Glutamatergic neuron (in vitro differentiated cells): ENCODE results near the gene DCAF8. TPM values are rescaled to one million over a fixed set of nuclear protein-coding genes. Genes with fewer than 3 reads are reported as not detected.

Source experiments
- DNase-seq: peaks from one replicate; pipeline ENCODE4 v3.0.0; 2022
- H3K27ac Mint-ChIP-seq: one replicate; pipeline ENCODE4 v1.8.0; 2020; ENCODE audit warnings: mild to moderate bottlenecking, mixed read lengths, inconsistent platforms; ENCODE audit not compliant: unreplicated experiment
- H3K27me3 Mint-ChIP-seq: one replicate; pipeline ENCODE4 v1.8.0; 2020; ENCODE audit warnings: mild to moderate bottlenecking, moderate library complexity, mixed read lengths, inconsistent platforms; ENCODE audit not compliant: unreplicated experiment
- H3K36me3 Mint-ChIP-seq: one replicate; pipeline ENCODE4 v1.8.0; 2020; ENCODE audit warnings: mild to moderate bottlenecking, mixed read lengths, inconsistent platforms; ENCODE audit not compliant: unreplicated experiment
- H3K4me1 Mint-ChIP-seq: one replicate; pipeline ENCODE4 v1.8.0; 2020; ENCODE audit warnings: mild to moderate bottlenecking, low read depth, mixed read lengths, inconsistent platforms; ENCODE audit not compliant: unreplicated experiment
- H3K4me3 Mint-ChIP-seq: one replicate; pipeline ENCODE4 v1.8.0; 2020; ENCODE audit warnings: mild to moderate bottlenecking, mixed read lengths, inconsistent platforms; ENCODE audit not compliant: unreplicated experiment
- H3K9me3 Mint-ChIP-seq: one replicate; pipeline ENCODE4 v1.8.0; 2020; ENCODE audit warnings: mild to moderate bottlenecking, moderate library complexity, mixed read lengths, inconsistent platforms; ENCODE audit not compliant: unreplicated experiment
- CTCF ChIP-seq: fragments of 200-600 bp; sonication (generic); IDR thresholded peaks from one replicate; pipeline ENCODE4 v1.5.0; 2021; ENCODE audit not compliant: partially characterized antibody, unreplicated experiment
- total RNA-seq: library from RNA; stranded (reverse); fragmentation: NEBNext Ultra II Directional; extraction: Animal tissue kit (Norgen Biotek cat#: 25700); gene quantifications from one replicate; pipeline ENCODE4 v1.2.1, GENCODE V29; 2021; ENCODE audit not compliant: unreplicated experiment

DCAF8 gene
- total RNA-seq, 1 donor from 2014 or later: 146 TPM

- Mint-ChIP-seq H3K4me3 (no peak overlapping the region), H3K27ac (no peak overlapping the region), H3K9me3 (peaks cover 10% of the 10 kb centered on the region), H3K36me3 (no peaks in the 10 kb centered on the region), H3K4me1 (peaks cover 11% of the 10 kb centered on the region), H3K27me3 (peaks cover 5% of the 10 kb centered on the region)
- no peak for TF ChIP-seq CTCF
- no peak for DNase-seq
Measured at GRCh38 chr1:160264795-160265307, 2.5 kb upstream of the DCAF8 start.

GRCh38 chr1:160261556-160261892, 825 bp downstream of the DCAF8 start:
- no peak for TF ChIP-seq CTCF
- peak overlapping the region; percentile 97 for H3K27ac Mint-ChIP-seq
- H3K4me3 Mint-ChIP-seq: peak overlapping the region; percentile 97
- H3K4me1 Mint-ChIP-seq: peaks cover 18% of the 10 kb centered on the region
- no peak for DNase-seq
- H3K36me3 Mint-ChIP-seq: no peaks in the 10 kb centered on the region
- H3K27me3 Mint-ChIP-seq: peaks cover 5% of the 10 kb centered on the region
- H3K9me3 Mint-ChIP-seq: peaks cover 11% of the 10 kb centered on the region

DNA sequence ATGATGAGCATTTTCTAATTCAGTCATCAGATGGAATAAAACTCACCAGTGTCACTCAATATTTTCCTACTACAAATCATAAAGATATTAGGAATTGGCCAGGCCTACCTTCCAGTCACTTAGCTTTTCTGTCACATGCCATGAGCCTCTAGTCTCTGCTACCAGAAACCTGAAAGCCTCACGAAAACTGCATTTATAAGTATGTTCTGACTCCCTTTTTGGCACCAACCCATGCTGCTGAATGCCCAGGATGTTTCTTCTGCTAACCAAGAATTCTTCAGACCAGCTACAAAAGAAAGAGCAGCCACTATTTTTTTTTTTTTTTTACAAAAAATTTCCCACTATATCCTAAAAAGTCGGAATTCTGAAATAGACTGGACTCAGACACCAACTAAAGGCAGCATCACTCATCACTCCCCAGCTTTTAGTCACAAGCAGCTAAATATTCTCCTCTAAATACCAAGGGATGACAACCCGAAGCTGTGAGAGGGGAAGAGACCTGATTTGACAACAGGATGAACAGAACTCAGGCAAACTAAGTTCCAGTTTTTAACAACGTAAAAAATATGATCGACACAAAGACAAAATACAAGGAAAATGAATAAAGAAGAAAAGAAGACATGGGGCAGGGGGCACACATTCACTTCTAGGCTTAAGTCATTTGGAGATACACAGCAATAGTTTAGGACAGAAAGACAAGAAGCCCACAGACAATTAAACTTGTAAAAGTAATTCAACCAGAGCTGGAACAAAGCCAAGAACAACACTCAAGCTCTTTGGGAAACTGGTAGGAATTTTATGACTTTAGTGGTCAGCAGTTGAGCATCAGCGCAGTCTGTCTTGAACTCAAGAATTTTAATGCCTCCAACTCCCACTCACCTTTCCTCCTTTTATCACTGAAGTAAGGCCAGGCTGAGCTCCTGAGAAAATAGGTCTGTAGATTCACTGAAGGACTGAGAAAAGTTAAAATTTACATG, 1.7 kb downstream of the DCAF8 start:
- TF ChIP-seq CTCF: no peak
- Mint-ChIP-seq H3K36me3 (no peaks in the 10 kb centered on the region), H3K27ac (peak overlapping the region; percentile 97), H3K27me3 (peaks cover 5% of the 10 kb centered on the region), H3K4me1 (peaks cover 18% of the 10 kb centered on the region), H3K4me3 (peak overlapping the region; percentile 97), H3K9me3 (peaks cover 10% of the 10 kb centered on the region)
- no peak for DNase-seq

DNA sequence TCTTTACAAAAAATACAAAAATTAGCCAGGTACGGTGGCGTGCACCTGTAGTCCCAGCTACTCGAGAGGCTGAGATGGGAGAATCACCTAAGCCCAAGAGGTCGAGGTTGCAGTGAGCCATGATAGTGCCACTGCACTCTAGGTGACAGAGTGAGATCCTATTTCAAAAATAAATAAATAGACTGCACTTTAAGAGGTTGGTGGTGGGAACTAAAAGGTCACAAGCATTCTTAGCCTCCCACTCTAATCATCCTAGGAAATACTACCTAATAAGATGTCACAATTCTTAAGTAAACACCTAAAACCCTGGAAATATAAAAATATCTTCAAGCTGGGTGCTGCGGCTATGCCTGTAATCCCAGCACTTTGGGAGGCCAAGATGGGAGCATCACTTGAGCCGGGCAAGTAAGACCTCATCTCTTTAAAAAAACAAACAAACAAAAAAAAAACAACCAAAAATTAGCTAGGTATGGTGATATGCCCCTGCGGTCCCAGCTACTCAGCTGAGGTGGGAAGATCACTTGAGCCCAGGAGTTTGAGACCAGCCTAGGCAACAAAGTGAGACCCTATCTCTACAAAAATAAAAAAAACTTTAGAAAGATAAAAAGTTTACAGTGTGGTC, 4.1 kb downstream of the DCAF8 start:
- Mint-ChIP-seq H3K36me3 (no peaks in the 10 kb centered on the region), H3K27ac (no peak overlapping the region), H3K27me3 (peaks cover 5% of the 10 kb centered on the region), H3K4me3 (no peak overlapping the region), H3K4me1 (peaks cover 15% of the 10 kb centered on the region), H3K9me3 (peaks cover 8% of the 10 kb centered on the region)
- TF ChIP-seq CTCF: no peak
- no peak for DNase-seq
